LNCaP clone FGC (cell line): ENCODE results near the gene PBX4.

Experiments
- DNase-seq: peaks from one replicate; pipeline ENCODE4 v3.0.0-alpha.2; 2011; ENCODE audit warnings: low read depth
- H3K4me3 ChIP-seq: 2 replicates; pipeline ENCODE4 v1.5.1; 2011; ENCODE audit warnings: mild to moderate bottlenecking, low read depth, low read length, control low read depth
- CTCF ChIP-seq: IDR thresholded peaks from 2 replicates; pipeline ENCODE4 v1.5.1; 2012; ENCODE audit warnings: mild to moderate bottlenecking; ENCODE audit not compliant: control insufficient read depth, insufficient read depth; ENCODE audit errors: extremely low read depth

Gene PBX4

DNA sequence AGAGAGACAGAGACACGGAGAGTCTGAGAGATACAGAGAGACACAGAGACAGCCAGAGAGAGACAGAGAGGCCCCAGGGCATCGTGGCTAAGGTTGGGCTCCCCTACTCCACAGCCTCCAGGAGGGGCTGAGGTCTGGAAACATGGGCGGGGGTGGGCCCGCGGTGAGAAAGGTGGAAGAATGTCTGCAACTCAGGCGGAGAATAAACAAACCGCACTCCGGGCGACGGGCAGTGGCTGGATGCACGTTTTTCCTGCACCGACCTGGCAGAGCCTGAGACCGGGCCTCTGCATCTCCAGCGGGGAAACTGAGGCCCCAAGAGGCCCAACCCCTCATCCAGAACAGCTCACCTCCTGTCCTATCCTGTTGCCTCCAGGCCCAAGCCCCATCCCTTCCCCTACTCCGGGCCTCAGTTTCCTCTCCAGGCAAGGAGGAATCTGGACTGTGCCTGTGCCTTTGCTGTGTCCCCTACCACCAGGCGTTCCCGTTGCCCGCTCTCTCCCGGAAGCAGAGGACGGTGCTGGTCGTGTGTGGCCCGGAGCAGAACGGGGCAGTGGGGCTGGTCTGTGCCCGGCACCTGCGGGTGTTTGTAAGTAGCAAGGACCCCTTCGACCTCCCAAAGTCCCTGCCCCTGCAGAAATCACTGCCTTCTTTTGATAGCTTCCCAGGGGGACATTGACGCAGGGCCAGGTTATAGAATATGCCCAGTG, 83.8 kb downstream of the PBX4 start:
- no peak for TF ChIP-seq CTCF
- no peak overlapping the region for H3K4me3 ChIP-seq
- no peak for DNase-seq

DNA sequence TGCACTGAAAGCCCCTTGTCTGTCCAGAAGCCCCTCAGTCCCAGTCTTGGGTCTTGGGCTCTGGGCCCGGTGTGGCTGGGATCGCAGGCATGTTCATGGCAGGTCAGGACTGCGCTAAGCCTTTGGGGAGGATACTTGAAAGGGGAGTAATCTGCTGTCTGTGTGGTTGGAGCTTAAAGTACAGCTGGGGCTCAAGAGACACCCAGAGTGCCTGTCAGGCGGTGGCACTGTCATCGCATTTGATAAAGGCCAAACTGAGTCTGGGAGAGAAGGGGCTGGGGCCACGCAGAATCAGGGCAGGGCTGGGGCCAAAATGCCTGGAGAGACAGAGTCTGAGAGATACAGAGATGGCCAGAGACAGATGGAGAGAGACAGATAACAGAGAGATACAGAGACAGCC, 84.6 kb downstream of the PBX4 start:
- no peak for TF ChIP-seq CTCF
- DNase-seq = no peak
- H3K4me3 ChIP-seq = no peak overlapping the region

- no peak overlapping the region for H3K4me3 ChIP-seq
Observed at GRCh38 chr19:19532806-19533701, 85.4 kb downstream of the PBX4 start.

GRCh38 chr19:19531951-19532805, 86.3 kb downstream of the PBX4 start:
- peak; percentile 95 for TF ChIP-seq CTCF
- DNase-seq = no peak
- H3K4me3 ChIP-seq = no peak overlapping the region

More at GRCh38 chr19:19532806-19533701, 85.4 kb downstream of the PBX4 start:
- no peak for DNase-seq
- no peak for TF ChIP-seq CTCF

GRCh38 chr19:19530889-19531288, 87.6 kb downstream of the PBX4 start:
- no peak for TF ChIP-seq CTCF
- no peak for DNase-seq
- no peak overlapping the region for H3K4me3 ChIP-seq

GRCh38 chr19:19530423-19530804, 88.1 kb downstream of the PBX4 start:
- H3K4me3 ChIP-seq = no peak overlapping the region
- DNase-seq = no peak
- no peak for TF ChIP-seq CTCF
